DOHH2 (cell line): Measurements from ENCODE around the gene RDM1.

Experiments
- H3F3A ChIP-seq: fragments of 200-600 bp; sonication (generic), shearing (Covaris generic); 2 replicates; pipeline ENCODE4 v1.6.0; 2016; ENCODE audit warnings: antibody characterized with exemption, mild to moderate bottlenecking; ENCODE audit not compliant: control insufficient read depth, insufficient read depth
- H3K27ac ChIP-seq: fragments of 200-600 bp; sonication (generic); 2 replicates; pipeline ENCODE4 v1.5.1; 2014; ENCODE audit warnings: low read depth, mild to moderate bottlenecking, low read length, moderate library complexity
- H3K27me3 ChIP-seq: fragments of 200-600 bp; sonication (generic); 2 replicates; pipeline ENCODE4 v1.6.1; 2014; ENCODE audit warnings: mild to moderate bottlenecking, low read length, mixed read lengths; ENCODE audit not compliant: control insufficient read depth
- H3K36me3 ChIP-seq: fragments of 200-600 bp; sonication (generic); 2 replicates; pipeline ENCODE4 v1.6.1; 2014; ENCODE audit warnings: mild to moderate bottlenecking, low read length, moderate library complexity, mixed read lengths; ENCODE audit not compliant: control insufficient read depth
- H3K4me1 ChIP-seq: fragments of 200-600 bp; sonication (generic); 2 replicates; pipeline ENCODE4 v1.6.1; 2014; ENCODE audit warnings: mild to moderate bottlenecking, low read length, mixed read lengths; ENCODE audit not compliant: control insufficient read depth
- H3K4me2 ChIP-seq: fragments of 200-600 bp; sonication (generic); 2 replicates; pipeline ENCODE4 v1.6.0; 2014; ENCODE audit warnings: mild to moderate bottlenecking, low read length, moderate library complexity
- H3K4me3 ChIP-seq: fragments of 200-600 bp; sonication (generic); 2 replicates; pipeline ENCODE4 v1.5.1; 2014; ENCODE audit warnings: mild to moderate bottlenecking, low read length, mixed read lengths
- H3K79me2 ChIP-seq: fragments of 200-600 bp; sonication (generic); 2 replicates; pipeline ENCODE4 v1.6.1; 2014; ENCODE audit warnings: mild to moderate bottlenecking, low read length, mixed read lengths; ENCODE audit not compliant: control insufficient read depth
- H3K9me2 ChIP-seq: fragments of 200-600 bp; sonication (generic); replicated peaks from 2 replicates; pipeline ENCODE4 v1.6.1; 2014; ENCODE audit warnings: mild to moderate bottlenecking, low read length, mixed read lengths; ENCODE audit not compliant: control insufficient read depth
- H3K9me3 ChIP-seq: fragments of 200-600 bp; sonication (generic); 2 replicates; pipeline ENCODE4 v1.6.1; 2014; ENCODE audit warnings: antibody characterized with exemption, low read length, mixed read lengths; ENCODE audit not compliant: control insufficient read depth, insufficient read depth
- H4K20me1 ChIP-seq: fragments of 200-600 bp; sonication (generic); 2 replicates; pipeline ENCODE4 v1.6.0; 2014; ENCODE audit warnings: low read depth, mild to moderate bottlenecking, antibody characterized with exemption, low read length, moderate library complexity; ENCODE audit not compliant: control insufficient read depth, insufficient read depth
- CTCF ChIP-seq: fragments of 200-600 bp; sonication (generic); IDR thresholded peaks from one replicate; pipeline ENCODE4 v1.5.1; 2014; ENCODE audit warnings: antibody characterized with exemption, mild to moderate bottlenecking, low read depth, low read length; ENCODE audit not compliant: poor library complexity, severe bottlenecking
- EZH2phosphoT487 ChIP-seq: fragments of 200-600 bp; sonication (generic); IDR thresholded peaks from 2 replicates; pipeline ENCODE4 v1.6.1; 2017; ENCODE audit warnings: borderline replicate concordance, mild to moderate bottlenecking, antibody characterized with exemption, low read length, moderate library complexity, mixed read lengths

RDM1 gene

GRCh38 chr17:35901631-35902175 lies 28.9 kb downstream of the RDM1 start:
- TF ChIP-seq CTCF (no peak), EZH2phosphoT487 (no peak)
- Histone ChIP-seq H3K27ac (no peak overlapping the region), H3K4me2 (no peak overlapping the region), H3K27me3 (no peaks in the 10 kb centered on the region), H3F3A (no peaks in the 10 kb centered on the region), H3K36me3 (no peaks in the 10 kb centered on the region), H3K9me3 (no peaks in the 10 kb centered on the region), H3K4me3 (no peak overlapping the region), H4K20me1 (no peaks in the 10 kb centered on the region), H3K79me2 (no peaks in the 10 kb centered on the region), H3K9me2 (no peaks in the 10 kb centered on the region), H3K4me1 (no peaks in the 10 kb centered on the region)

GRCh38 chr17:35900708-35901480 lies 29.7 kb downstream of the RDM1 start:
- Histone ChIP-seq H3K79me2 (no peaks in the 10 kb centered on the region), H3F3A (no peaks in the 10 kb centered on the region), H3K4me2 (no peak overlapping the region), H3K27me3 (no peaks in the 10 kb centered on the region), H3K36me3 (no peaks in the 10 kb centered on the region), H3K4me1 (no peaks in the 10 kb centered on the region), H3K27ac (no peak overlapping the region), H3K9me3 (no peaks in the 10 kb centered on the region), H3K9me2 (no peaks in the 10 kb centered on the region), H4K20me1 (no peaks in the 10 kb centered on the region), H3K4me3 (no peak overlapping the region)
- TF ChIP-seq EZH2phosphoT487 (no peak), CTCF (no peak)

- TF ChIP-seq EZH2phosphoT487 (no peak), CTCF (no peak)
- no peaks in the 10 kb centered on the region for H3K4me1 ChIP-seq
- H3K9me3 ChIP-seq = no peaks in the 10 kb centered on the region
- no peaks in the 10 kb centered on the region for H4K20me1 ChIP-seq
- H3K4me2 ChIP-seq = no peak overlapping the region
- H3K4me3 ChIP-seq = no peak overlapping the region
- no peaks in the 10 kb centered on the region for H3F3A ChIP-seq
- no peak overlapping the region for H3K27ac ChIP-seq
- no peaks in the 10 kb centered on the region for H3K27me3 ChIP-seq
- H3K9me2 ChIP-seq = no peaks in the 10 kb centered on the region
- H3K79me2 ChIP-seq = no peaks in the 10 kb centered on the region
- no peaks in the 10 kb centered on the region for H3K36me3 ChIP-seq
Observed at GRCh38 chr17:35900280-35900679, 30.3 kb downstream of the RDM1 start.
